Stimulated activated CD8-positive, alpha-beta memory T cell treated with anti-CD3 and anti-CD28 coated beads, Interleukin-2, amount 100 ng/mL, for 1 hour (primary cell): ENCODE results near the gene IKZF4.
"Not testable (repeated sequence)": the region's sequence is repeated elsewhere in the genome, so short reads cannot be mapped to it uniquely, and the experiment has no call there.

Source experiments
- DNase-seq, 2 donors: peaks; one replicate each; pipeline ENCODE4 v3.0.0-alpha.2; 2020; ENCODE audit warnings: low read depth in 2 of 2

The IKZF4 gene

DNA sequence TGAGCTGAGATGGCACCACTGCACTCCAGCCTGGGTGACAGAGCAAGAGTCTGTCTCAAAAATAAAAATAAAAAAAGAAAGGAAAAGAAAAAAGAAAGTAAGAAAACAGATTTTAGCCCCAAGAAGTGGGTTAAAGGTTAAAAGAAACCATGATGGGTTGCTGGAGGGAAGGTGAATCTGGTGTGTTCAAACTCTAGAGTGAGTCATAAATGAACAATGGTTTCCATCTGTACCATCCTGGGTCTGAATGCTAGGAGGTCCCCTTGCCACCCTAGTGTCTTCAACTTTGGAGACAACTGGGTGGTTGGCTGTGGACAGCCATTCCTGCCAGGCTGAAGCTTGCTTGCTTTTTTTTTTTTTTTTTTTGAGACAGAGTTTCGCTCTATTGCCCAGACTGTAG is 19.3 kb downstream of the IKZF4 start:
- DNase-seq = no peak

DNA sequence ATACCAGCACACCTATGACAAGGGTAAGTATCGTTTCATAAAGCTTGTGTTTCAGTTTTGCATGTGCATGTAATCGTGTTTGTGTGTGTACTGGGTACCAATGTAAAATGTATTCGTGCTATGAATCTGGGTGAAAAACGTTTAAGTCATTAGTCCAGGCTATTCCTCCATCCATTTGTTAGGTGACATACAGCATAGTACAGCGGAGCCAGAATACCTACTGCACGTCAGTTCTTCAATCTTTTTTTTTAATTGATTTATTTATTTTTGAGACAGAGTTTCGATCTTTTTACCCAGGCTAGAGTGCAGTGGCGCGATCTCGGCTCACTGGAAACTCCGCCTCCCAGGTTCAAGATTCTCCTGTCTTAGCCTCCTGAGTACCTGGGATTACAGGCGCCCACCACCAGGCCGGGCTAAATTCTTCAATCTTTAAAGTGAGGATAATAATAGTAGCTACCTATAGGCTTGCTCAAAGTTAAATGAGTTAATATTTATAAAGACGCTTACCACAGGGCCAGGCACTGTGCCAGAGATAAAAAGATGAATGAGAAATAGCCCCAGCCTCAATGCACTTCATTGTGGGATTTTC is 20.2 kb downstream of the IKZF4 start:
- no peak for DNase-seq

DNA sequence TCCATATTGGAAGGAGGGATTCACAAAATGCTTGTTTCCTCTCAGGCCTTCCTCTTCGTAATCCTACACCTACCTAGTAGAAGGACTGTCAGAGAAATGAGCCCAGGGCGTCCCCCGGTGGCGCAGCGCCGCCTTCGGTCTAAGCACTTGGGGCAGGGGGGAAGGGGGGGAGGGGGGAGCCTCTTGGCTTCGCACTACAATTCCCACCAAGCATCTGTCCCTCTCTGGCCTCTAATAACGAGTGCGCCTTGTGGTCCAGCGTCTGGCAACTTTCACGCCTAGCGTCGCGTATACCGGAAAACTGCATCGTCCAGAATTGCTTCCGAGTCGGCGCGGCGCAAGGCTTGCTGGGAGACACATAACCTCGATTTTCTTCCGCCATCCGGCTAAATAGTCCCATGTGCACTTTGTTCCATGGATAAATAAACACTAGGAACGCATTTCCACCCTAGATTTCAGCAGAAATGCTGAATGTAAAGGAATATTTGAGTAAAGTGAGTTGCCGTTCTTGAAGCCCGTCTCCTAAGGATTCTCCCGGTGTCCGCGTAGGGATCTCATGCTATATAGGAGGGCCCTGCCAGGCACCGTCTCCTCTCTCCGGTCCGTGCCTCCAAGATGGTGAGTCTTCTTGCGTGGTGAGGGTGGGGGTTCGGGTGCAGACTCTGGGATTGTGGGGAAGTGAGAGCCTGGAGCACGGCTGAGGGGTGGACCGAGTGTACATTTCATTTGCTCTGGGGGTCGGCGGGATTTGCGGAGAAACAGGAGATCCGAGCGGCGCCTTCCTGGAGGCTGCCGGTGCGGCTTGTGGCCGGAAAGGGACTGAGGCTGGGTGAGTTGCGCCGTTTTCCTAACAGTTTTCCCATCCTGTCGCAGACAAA is 20.9 kb downstream of the IKZF4 start, which contains the start of gene RPS26:
TSS of gene RPS26 (plus strand) at position 367 of the 878 bp plus-strand sequence. CDS start at position 616, 249 bp downstream.
- DNase-seq = peak; percentile 80 to 83

DNA sequence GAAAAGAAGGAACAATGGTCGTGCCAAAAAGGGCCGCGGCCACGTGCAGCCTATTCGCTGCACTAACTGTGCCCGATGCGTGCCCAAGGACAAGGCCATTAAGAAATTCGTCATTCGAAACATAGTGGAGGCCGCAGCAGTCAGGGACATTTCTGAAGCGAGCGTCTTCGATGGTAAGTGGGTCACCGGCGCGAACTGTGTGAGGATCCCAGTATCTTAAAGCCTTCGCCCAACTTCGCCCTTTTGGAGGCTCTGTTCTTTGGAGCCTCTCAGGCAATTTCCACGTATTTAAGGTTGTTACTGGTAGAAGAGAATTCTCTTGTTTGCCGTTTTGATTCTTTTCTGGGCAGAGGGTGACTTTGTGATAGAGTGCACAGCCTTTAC is 21.6 kb downstream of the IKZF4 start:
- not testable (repeated sequence) for DNase-seq

DNA sequence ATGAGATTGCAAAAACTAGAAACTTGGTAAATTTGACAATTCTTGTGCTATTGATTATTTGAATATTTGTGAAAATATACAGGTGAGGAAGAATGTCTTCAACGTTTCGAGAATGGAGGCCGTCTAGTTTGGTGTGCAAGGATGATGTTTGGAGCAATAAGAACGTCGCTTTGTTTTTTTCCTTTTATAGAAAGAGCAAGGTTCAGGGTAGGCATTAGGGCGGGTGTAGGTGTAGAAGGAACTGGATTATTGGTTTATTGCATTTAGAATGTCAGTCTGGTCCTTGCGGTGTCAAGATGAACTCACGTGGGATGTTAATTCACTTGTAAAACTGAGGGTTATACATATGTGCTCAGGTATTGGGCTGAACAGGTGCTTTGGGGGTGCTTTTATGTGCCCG is 22.0 kb downstream of the IKZF4 start:
- DNase-seq = no peak

DNA sequence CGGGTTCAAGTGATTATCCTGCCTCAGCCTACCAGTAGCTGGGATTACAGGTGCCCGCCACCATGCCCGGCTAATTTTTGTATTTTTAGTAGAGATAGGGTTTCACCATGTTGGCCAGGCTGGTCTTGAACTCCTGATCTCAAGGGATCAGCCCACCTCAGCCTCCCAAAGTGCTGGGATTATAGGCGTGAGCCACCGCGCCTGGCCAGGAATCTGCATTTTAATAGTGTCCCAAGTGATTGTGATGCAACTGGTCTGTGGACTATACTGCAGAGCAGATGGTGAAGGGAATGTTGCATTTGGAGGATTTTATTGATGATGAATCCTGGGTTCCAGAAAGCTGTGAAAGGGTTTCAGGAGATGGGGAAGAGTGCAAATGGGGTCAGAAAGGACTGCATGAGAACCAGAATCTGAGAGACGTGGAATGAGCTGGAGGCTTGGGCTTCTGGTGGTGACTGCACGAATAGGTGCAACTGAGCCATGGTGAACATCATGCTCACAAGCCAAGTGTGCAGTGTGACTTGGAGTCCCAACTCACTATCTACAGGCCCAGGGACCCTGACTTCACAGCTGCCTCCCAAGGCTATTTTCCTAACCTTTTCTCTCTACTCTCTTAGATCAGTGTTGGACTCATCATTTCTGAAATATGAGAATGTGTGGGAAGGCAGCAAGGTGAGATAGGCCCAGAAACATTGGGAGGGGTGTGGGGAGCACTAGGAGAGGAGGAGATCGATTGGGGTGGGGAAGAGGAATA is 25.4 kb downstream of the IKZF4 start:
- no peak for DNase-seq

DNA sequence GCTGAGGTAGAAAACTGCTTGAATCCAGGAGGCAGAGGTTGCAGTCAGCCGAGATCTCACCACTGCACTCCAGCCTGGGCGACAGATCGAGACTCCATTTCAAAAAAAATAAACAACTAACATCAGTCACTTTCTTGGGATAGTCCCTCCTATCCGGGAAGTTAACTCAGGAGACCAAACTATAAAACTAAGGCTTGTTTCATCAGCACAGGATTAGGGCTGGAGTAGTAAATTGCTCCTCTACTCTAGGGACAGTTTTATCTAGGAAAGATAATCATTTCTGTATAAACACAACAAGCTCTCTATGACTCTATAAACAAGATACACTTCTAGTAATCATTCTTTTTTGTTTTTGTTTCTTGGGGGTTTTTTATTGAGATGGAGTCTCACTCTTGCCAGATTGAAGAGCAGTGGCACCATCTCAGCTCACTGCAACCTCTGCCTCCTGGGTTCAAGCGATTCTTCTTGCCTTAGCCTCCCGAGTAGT is 32.6 kb downstream of the IKZF4 start:
- no peak for DNase-seq

DNA sequence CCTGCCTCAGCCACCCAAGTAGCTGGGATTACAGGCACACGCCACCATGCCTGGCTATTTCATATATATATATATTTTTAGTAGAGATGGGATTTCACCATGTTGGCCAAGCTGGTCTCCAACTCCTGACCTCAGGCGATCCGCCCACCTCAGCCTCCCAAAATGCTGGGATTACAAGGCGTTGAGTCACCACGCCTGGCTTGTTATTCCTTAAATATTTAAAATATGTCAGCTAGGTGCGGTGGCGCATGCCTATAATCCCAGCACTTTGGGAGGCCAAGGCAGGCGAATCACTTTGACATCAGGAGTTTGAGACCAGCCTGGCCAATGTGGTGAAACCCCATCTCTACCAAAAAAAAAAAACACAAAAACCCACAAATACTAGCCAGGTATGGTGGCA is 39.1 kb downstream of the IKZF4 start:
- not testable (repeated sequence) for DNase-seq

DNA sequence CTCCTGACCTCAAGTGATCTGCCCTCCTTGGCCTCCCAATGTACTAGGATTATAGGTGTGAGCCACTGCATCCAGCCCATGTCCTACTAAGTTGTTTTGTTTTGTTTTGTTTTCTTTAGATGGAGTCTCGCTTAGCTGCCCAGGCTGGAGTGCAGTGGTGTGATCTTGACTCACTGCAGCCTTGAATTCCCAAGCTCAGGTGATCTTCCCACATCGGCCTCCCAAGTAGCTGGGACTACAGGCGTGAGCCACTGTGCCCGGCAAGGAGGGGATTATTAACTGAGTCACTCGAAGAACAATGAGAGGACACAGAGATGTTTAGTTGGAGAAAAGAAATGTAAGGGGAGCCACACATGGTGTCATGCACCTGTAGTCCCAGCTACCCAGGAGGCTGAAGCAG is 41.1 kb downstream of the IKZF4 start:
- no peak for DNase-seq

DNA sequence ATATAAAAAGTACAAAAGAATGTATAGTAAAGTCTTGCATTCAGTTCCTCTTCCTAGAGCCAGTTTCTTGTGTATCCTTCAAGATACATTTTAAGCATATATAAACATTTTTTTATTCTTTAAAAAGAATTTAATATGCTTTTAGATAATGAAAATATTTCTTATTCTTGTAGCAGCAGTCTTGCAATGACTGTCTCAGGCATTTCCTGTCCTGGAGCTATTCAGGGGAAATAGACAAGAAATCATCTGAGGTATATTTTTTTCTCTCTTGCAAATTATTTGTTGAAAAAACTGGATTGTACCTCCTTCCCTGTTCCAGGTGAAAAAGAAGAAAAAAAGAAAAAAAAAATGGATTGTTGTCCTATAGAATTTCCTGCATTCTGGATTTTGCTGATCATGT is 42.2 kb downstream of the IKZF4 start:
- no peak for DNase-seq

DNA sequence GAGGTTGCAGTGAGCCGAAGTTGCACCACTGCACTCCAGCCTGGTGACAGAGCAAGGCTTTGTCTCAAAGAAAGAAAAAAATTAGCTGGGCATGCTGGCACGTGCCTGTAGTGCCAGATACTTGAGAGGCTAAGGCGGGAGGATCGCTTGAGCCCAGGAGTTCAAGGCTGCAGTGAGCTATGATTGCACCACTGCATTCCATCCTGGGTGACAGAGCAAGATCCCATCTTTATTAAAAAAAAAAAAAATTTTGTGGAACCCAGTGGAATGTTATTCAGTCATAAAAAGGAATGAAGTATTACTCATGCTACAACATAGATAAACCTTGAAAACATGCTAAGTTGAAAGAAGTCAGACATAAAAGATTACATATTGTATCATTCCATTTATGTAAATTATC is 50.8 kb downstream of the IKZF4 start:
- no peak for DNase-seq

DNA sequence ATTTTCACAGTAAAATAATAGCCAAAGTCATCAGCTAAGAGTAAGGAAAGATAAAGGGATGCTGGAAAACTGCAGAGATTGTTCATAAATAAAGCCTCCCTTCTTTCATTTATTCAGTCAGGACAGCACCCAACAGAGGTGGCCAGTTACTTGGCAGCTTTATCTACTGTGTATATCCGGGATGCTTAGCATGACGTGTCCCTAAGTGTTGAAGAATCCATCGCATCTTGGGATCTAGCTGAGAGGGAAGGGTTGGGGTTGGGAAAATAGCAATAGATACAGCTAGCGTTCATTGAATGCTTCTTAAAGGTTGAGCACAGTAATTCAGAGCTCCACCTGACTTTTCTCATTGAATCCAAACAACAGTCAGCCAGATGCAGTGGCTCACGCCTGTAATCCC is 53.6 kb downstream of the IKZF4 start:
- DNase-seq = no peak

DNA sequence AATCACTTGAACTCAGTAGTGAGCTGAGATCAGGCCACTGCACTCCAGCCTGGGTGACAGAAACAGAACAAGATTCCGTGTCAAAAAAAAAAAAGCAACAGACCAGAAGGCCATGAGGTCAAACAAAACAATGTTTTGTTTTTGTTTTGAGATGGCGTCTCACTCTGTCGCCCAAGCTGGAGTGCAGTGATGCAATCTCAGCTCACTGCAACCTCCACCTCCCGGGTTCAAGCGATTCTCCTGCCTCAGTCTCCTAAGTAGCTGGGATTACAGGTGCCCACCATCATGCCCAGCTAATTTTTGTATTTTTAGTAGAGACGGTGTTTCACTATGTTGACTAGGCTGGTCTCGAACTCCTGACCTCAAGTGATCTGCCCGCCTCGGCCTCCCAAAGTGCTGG is 57.1 kb downstream of the IKZF4 start:
- not testable (repeated sequence) for DNase-seq

DNA sequence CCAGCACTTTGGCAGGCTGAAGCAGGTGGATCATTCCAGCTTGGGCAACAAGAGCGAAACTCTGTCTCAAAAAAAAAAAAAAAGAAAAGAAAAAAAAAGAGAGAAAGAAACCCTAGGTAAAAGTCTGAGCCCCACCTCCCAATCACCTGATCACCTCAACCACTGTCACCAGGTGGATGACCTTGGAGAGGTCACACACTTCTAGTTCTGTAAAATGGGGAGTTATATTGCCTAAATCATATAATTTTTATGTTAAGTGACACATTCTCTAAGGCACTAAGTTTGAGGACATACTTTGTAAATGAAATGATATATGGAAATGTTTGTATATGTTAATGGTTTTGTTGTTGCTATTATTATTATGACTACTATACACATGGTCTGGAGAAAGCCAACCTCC is 57.6 kb downstream of the IKZF4 start:
- no peak for DNase-seq

DNA sequence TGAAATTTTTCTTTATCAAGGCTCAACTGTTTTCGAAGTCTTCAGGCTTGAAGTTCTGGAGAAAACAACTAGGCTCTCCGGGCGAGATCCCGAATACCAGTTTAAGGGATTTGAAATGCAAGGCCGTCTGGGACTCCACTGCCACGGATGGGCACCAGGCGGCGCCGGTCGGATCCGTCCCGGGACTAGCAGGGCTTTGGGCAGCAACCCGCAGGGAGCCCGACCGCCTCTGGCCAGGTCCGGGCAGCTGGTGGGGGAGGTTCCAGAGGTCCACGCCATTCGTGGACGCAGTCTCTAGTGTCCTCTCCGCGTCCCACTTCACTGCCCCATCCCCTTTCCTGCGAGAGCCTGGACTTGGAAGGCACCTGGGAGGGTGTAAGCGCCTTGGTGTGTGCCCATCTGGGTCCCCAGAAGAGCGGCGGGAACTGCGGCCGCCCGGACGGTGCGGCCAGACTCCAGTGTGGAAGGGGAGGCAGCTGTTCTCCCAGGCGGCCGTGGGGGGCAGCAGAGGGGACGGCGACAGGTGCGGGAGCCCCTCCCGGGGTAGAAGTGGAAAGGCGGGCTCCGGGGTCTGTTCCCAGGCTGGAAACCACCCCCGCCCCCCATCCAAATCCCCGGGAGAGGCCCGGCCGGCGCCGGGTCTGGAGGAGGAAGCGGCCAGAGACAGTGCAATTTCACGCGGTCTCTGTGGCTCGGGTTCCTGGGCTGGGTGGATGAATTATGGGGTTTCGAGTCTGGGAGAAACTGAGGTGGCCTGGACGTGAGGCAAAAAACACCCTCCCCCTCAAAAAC is 58.3 kb downstream of the IKZF4 start:
- DNase-seq = peak in 1 of 2 donors; percentile 8

DNA sequence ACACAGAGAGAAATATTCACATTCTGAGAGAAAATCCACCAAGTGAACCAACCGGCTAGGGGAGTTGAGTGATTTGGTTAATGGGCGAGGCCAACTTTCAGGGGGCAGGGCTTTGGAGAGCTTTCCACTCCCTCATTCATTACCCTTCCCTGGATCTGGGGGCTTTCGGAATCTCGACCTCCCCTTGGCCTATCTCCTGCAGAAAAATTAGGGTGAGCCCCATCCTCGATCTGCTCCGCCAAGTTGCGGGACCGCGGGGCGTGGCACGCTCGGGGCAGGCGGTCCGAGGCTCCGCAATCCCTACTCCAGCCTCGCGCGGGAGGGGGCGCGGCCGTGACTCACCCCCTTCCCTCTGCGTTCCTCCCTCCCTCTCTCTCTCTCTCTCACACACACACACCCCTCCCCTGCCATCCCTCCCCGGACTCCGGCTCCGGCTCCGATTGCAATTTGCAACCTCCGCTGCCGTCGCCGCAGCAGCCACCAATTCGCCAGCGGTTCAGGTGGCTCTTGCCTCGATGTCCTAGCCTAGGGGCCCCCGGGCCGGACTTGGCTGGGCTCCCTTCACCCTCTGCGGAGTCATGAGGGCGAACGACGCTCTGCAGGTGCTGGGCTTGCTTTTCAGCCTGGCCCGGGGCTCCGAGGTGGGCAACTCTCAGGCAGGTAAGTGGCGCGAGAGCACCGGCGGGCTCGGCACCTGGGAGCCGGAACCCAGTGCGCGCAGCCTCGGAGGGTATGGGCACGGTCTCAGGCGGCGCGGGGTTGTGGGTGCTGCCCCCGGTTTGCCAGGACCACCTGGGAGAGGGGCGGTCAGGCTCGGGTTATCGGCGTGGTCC is 59.1 kb downstream of the IKZF4 start, which contains the start of gene ERBB3:
TSS of gene ERBB3 (plus strand) at position 443 of the 833 bp plus-strand sequence. CDS start at position 579, 136 bp downstream.
- peak; percentile 45 for DNase-seq

DNA sequence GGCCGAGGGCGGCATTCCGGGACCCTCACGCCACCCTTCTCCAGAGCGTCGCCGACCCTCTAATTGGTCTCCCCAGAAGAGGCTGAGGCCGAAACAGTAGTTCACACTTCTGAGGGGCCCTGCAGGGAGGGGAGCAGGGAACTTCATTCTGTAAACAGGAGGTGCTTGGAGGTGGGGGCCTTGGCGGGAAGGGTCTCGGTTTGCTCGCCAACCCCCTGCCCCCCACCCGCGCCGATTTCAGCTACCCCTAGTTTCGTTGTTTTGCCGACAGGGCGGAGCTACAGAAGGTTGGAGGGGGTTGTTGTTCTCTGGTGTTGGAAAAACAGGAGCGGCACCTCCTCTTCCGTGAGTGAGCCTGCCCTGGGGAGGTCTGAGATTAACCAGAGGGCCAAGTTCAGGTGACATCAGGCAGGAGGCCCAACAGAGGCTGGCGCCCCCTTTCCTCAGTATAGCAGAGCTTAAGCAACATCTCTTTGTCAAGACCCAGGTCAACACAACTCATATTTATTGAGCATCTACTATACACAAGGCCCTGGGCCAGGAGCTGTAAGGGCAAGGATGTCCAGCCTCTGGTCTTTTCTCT is 59.8 kb downstream of the IKZF4 start:
- no peak for DNase-seq

DNA sequence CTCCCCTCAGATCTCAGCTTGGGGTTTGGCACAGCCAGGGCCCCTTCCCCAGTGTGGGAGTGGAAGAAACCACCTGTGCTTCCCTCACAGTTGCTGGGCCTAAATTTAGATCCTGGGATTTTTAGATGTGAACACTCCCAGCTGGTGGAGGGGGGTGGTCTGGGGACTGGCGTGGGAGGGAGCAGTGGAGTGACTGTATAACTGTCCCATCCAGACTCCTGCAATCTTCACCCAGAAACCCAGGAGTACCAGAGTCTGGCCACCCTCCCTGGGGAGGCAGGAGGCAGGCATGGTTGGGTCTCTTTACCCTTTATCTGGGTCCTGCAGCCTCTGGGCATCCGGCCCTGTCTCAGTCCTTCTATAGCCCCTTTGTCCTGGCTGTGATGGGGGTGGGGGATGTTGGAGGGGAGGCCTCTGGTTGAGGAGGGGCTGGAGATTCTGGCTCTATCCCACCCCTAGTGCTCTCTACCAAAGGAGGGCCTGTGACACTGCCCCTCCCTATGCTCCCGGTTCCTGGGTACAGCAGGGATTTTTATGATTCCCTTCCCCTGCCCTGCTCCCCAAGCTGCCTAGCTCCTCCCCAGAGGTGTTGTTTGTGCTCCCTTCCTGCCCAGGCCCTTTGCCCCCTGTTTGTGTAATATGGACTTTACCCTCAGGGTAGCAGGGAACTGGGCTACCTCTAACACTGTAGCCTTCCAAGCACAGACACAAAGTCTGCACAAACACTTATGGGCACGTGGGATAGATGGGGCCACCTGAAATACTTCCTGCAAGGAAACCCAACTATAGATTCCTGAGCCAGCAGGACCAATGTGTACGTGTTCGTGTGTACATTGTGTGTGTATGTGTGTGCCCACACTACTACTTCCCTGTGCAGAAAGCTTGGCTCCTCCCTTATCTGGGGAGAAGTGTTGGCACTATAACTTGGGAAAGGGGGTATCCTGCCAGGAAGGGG is 60.8 kb downstream of the IKZF4 start:
- DNase-seq = no peak

DNA sequence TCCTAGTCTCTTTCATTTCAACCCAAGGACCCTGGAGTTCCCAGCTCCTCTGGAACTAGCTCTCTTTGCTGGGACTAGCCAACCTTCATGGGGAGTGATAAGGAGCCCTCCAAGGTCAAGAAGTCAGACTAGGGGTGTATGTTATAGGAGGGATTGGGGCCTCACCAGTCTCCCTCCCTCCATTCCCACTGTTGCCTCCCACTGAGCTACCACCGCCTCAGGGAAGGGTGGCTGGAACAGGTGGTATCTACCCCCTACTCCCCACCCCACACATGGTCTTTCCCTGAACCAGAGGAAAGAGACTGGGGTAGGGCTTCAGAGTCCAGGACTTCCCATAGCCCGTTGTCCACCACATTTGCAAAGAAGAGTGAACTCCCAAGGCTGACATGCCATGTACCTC is 61.5 kb downstream of the IKZF4 start:
- DNase-seq = no peak
